ENCODE data around the gene PLA2G2F. TPM values are rescaled to one million over a fixed set of nuclear protein-coding genes. Genes with fewer than 3 reads are reported as not detected.

Gene PLA2G2F
- total RNA-seq, 2 experiments from 2014 or later = not detected

GRCh38 chr1:20183035-20183434 is 43.9 kb downstream of the PLA2G2F start:
- Mint-ChIP-seq H3K36me3 (no peaks in the 10 kb centered on the region), H3K4me1 (ENCODE audit: low read depth) (peaks cover 35% of the 10 kb centered on the region), H3K4me3 (no peak overlapping the region), H3K9me3 (peaks cover 11% of the 10 kb centered on the region), H3K27me3 (peaks cover 5% of the 10 kb centered on the region), H3K27ac (no peak overlapping the region)
- DNase-seq = no peak
- POLR2A ChIA-PET = no interaction called here
- CTCF ChIA-PET = interaction anchor here (0.5 to 7.1 kb wide), 2 partner anchors 12 to 310 kb away, joined by 3 to 60 read pairs; no protein-coding TSS in a partner anchor
- intact Hi-C loops (cut with micrococcal nuclease) = no loop called here

GRCh38 chr1:20183616-20184271 is 44.6 kb downstream of the PLA2G2F start:
- peak overlapping the region; percentile 10 for H3K27ac Mint-ChIP-seq
- CTCF ChIA-PET = interaction anchor here (7.1 kb wide), 1 partner anchor 11 kb away, joined by 60 read pairs; no protein-coding TSS in a partner anchor
- intact Hi-C loops (cut with micrococcal nuclease) = no loop called here

GRCh38 chr1:20184481-20184900 is 45.4 kb downstream of the PLA2G2F start:
- intact Hi-C loops (cut with micrococcal nuclease) = no loop called here
- peaks cover 8% of the 10 kb centered on the region for H3K9me3 Mint-ChIP-seq
- POLR2A ChIA-PET = no interaction called here
- peaks cover 41% of the 10 kb centered on the region for H3K4me1 Mint-ChIP-seq (ENCODE audit: low read depth)
- peaks cover 18% of the 10 kb centered on the region for H3K27me3 Mint-ChIP-seq
- DNase-seq = peak; percentile 22
- H3K27ac Mint-ChIP-seq = peak overlapping the region; percentile 74
- peak overlapping the region; percentile 61 for H3K4me3 Mint-ChIP-seq
- H3K36me3 Mint-ChIP-seq = no peaks in the 10 kb centered on the region
- CTCF ChIA-PET = interaction anchor here (7.1 kb wide), 1 partner anchor 10 kb away, joined by 60 read pairs; no protein-coding TSS in a partner anchor

More at GRCh38 chr1:20183616-20184271, 44.6 kb downstream of the PLA2G2F start:
- Mint-ChIP-seq H3K4me3 (no peak overlapping the region), H3K36me3 (no peaks in the 10 kb centered on the region), H3K27me3 (peaks cover 12% of the 10 kb centered on the region), H3K4me1 (ENCODE audit: low read depth) (peaks cover 41% of the 10 kb centered on the region), H3K9me3 (peaks cover 11% of the 10 kb centered on the region)
- POLR2A ChIA-PET = no interaction called here
- no peak for DNase-seq

- DNase-seq = peak; percentile 85
- ChIA-PET CTCF (interaction anchor here (7.1 kb wide), 1 partner anchor 9 kb away, joined by 60 read pairs; no protein-coding TSS in a partner anchor), POLR2A (no interaction called here)
- Mint-ChIP-seq H3K27ac (peak overlapping the region; percentile 74), H3K9me3 (peaks cover under 1% of the 10 kb centered on the region), H3K4me3 (peak overlapping the region; percentile 61), H3K27me3 (peaks cover 18% of the 10 kb centered on the region), H3K36me3 (no peaks in the 10 kb centered on the region), H3K4me1 (ENCODE audit: low read depth) (peaks cover 41% of the 10 kb centered on the region)
- intact Hi-C loops (cut with micrococcal nuclease) = loop anchor here (1.0 to 5.0 kb wide), 3 partner anchors 14 to 137 kb away; no protein-coding TSS in a partner anchor
These were observed 46.1 kb downstream of the PLA2G2F start for GRCh38 chr1:20184997-20185833.

DNA sequence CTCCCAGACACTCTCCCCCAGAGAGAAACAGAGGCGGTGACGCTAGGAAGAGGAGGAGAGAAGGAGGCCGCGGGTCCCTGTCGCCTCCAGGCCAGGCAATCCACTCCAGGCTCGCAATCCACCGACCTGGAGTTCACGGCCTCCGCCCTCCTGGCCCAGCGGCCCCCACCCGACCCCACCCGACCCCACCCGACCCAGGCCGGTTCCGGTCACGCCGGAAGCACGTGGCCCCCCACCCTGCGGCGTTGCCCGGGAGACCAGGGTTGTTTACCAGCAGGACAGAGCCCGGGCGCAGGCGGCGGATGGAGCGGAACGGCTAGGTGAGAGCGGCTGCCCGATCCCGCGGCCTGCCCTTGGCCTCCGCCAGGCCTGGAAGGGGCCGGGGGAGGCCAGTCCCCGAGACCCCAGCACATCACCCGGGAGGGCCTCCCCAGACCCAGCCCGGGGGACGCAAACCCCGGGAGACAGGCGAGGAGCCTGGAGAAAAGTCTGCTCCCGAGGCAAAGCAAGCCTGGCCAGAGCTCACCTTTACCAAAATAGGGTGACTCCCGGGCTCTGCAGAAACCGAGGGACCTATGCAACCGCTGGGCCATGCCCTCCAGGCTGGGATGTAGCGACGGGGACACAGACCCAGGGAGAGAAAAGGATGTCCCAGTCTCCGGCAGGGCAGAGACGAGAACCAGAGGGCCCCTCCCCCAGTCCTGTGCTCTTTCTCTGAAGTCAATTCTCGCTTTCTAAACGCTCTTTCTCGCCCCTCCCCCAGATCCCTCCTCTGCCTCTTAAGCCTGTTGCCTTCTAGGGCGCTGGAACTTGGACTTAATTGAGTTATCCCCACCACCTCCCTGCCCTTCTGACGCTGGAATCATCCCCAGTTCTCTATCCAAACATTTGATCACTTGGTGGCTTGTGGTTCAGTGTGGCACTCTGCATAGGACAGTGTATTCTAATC is 47.0 kb downstream of the PLA2G2F start, which contains the start of the genes PLA2G2C and UBXN10:
TSS of gene PLA2G2C (minus strand) at position 685 of the 949 bp plus-strand sequence. CDS start 9,155 bp downstream, outside the sequence.
TSS of gene UBXN10 (plus strand) at position 263 of the 949 bp plus-strand sequence. CDS start 4,466 bp downstream, outside the sequence.
- Mint-ChIP-seq H3K4me3 (peak within 1 kb of the TSS; percentile 77), H3K4me1 (ENCODE audit: low read depth) (peaks cover 41% of the 10 kb centered on the region), H3K36me3 (no peaks in the 10 kb centered on the region), H3K27me3 (peaks cover 21% of the 10 kb centered on the region), H3K9me3 (no peaks in the 10 kb centered on the region), H3K27ac (peak within 1 kb of the TSS; percentile 74)
- intact Hi-C loops (cut with micrococcal nuclease) = loop anchor here (1.0 to 5.0 kb wide), 4 partner anchors 15 to 136 kb away; no protein-coding TSS in a partner anchor
- ChIA-PET CTCF (interaction anchor here (2.3 kb wide), 1 partner anchor 10 kb away, joined by 18 read pairs; no protein-coding TSS in a partner anchor), POLR2A (no interaction called here)
- DNase-seq = peak; percentile 88

DNA sequence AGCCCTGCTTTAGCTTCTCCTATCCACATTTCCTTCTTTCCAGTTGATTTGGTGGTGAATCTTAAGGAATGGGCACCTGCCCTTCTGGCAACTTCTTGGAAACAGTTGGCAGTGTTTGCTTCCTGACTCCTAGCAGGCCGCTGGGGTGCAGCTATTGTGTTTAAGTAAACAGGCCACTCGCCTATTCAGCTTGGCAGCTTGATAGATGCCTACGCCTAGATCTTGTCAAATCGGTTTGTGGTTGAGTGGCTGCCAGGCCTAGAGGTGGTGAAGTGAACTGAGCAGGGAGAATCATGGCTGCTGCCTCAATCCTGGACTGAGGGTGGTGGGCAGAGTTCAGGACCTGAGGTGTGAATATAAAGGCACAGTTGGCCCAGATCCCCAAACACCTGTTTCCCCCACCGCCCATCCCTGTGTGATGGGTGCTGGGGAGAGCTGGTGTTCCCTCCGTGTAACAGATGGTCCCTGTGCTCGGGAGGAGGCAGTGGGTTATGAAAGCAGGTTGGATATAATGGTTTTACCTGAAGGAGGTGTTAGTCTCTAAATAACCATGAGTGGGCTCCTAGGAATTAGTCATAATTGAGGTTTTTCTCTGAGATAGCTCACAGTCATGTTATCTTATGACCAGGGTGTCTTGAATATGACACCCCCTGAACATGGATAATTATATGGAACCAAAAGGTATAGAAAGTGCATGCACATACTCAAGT is 48.1 kb downstream of the PLA2G2F start:
- H3K27me3 Mint-ChIP-seq = peaks cover 23% of the 10 kb centered on the region
- peak overlapping the region; percentile 41 for H3K4me3 Mint-ChIP-seq
- no peaks in the 10 kb centered on the region for H3K9me3 Mint-ChIP-seq
- peaks cover 41% of the 10 kb centered on the region for H3K4me1 Mint-ChIP-seq (ENCODE audit: low read depth)
- DNase-seq = peak; percentile 65
- ChIA-PET CTCF (interaction anchor here (0.8 to 2.5 kb wide), 8 partner anchors 8 to 307 kb away, joined by 3 to 18 read pairs (median 4); no protein-coding TSS in a partner anchor), POLR2A (interaction anchor here (0.7 kb wide), 1 partner anchor 16 kb away, joined by 4 read pairs; no protein-coding TSS in a partner anchor)
- intact Hi-C loops (cut with micrococcal nuclease) = loop anchor here (1.0 to 5.0 kb wide), 4 partner anchors 8 to 135 kb away; no protein-coding TSS in a partner anchor
- peak overlapping the region; percentile 74 for H3K27ac Mint-ChIP-seq
- H3K36me3 Mint-ChIP-seq = no peaks in the 10 kb centered on the region

GRCh38 chr1:20187813-20188454 is 48.8 kb downstream of the PLA2G2F start:
- POLR2A ChIA-PET = no interaction called here
- Mint-ChIP-seq H3K9me3 (no peaks in the 10 kb centered on the region), H3K4me3 (no peak overlapping the region), H3K27me3 (peaks cover 26% of the 10 kb centered on the region), H3K36me3 (no peaks in the 10 kb centered on the region), H3K4me1 (ENCODE audit: low read depth) (peaks cover 41% of the 10 kb centered on the region), H3K27ac (peak overlapping the region; percentile 74)
- intact Hi-C loops (cut with micrococcal nuclease) = loop anchor here (1.0 to 5.0 kb wide), 4 partner anchors 7 to 134 kb away; no protein-coding TSS in a partner anchor
- CTCF ChIA-PET = interaction anchor here (0.6 to 2.5 kb wide), 8 partner anchors 8 to 270 kb away, joined by 3 to 18 read pairs (median 4); no protein-coding TSS in a partner anchor
- no peak for DNase-seq

GRCh38 chr1:20188455-20188817 is 49.3 kb downstream of the PLA2G2F start:
- Mint-ChIP-seq H3K36me3 (no peaks in the 10 kb centered on the region), H3K27me3 (peaks cover 24% of the 10 kb centered on the region), H3K27ac (no peak overlapping the region), H3K4me1 (ENCODE audit: low read depth) (peaks cover 41% of the 10 kb centered on the region), H3K9me3 (no peaks in the 10 kb centered on the region), H3K4me3 (no peak overlapping the region)
- POLR2A ChIA-PET = no interaction called here
- DNase-seq = no peak
- CTCF ChIA-PET = interaction anchor here (0.6 to 2.5 kb wide), 5 partner anchors 23 to 271 kb away, joined by 3 to 13 read pairs (median 4); no protein-coding TSS in a partner anchor
- intact Hi-C loops (cut with micrococcal nuclease) = loop anchor here (5.0 kb wide), 2 partner anchors 86 to 134 kb away; no protein-coding TSS in a partner anchor

GRCh38 chr1:20189664-20190063 is 50.5 kb downstream of the PLA2G2F start:
- Mint-ChIP-seq H3K4me1 (ENCODE audit: low read depth) (peaks cover 33% of the 10 kb centered on the region), H3K27ac (no peak overlapping the region), H3K27me3 (peaks cover 24% of the 10 kb centered on the region), H3K36me3 (no peaks in the 10 kb centered on the region), H3K9me3 (no peaks in the 10 kb centered on the region), H3K4me3 (no peak overlapping the region)
- DNase-seq = no peak
- intact Hi-C loops (cut with micrococcal nuclease) = loop anchor here (5.0 kb wide), 2 partner anchors 87 to 133 kb away; no protein-coding TSS in a partner anchor
- ChIA-PET POLR2A (no interaction called here), CTCF (interaction anchor here (0.5 to 1.9 kb wide), 3 partner anchors 24 to 304 kb away, joined by 3 to 6 read pairs (median 4); no protein-coding TSS in a partner anchor)
